ENCODE data around the gene FRMD4A.

- TF ChIP-seq EZH2 (IDR thresholded peaks at IDR 0.05; ENCODE audit: low read length) (no peak), CTCF (optimal IDR thresholded peaks at IDR 0.05 in 1 of 3, IDR thresholded peaks at IDR 0.05 in 1 of 3, conservative IDR thresholded peaks at IDR 0.05 in 1 of 3; ENCODE audit: extremely low read depth in 1 of 3, insufficient read depth in 2 of 3, low read length in 3 of 3) (no peak)
Observed at GRCh38 chr10:13946209-13946460, 384.6 kb downstream of the FRMD4A start.
